C4-2B (cell line): ENCODE data around the gene NEGR1.

Experiments
- H3K27ac ChIP-seq: fragments of 450-650 bp; 2 replicates; pipeline ENCODE4 v1.5.1; 2017
- CTCF ChIP-seq: fragments of 450-650 bp; conservative IDR thresholded peaks from 2 replicates; pipeline ENCODE4 v1.5.1; 2017; ENCODE audit warnings: mild to moderate bottlenecking
- ZFX ChIP-seq: fragments of 450-650 bp; IDR thresholded peaks from 2 replicates; pipeline ENCODE4 v1.6.1; 2017

The NEGR1 gene

GRCh38 chr1:71949681-71950080 is 332.7 kb downstream of the NEGR1 start:
- TF ChIP-seq CTCF, result no peak
- no peak for TF ChIP-seq ZFX

GRCh38 chr1:71948561-71948960 is 333.8 kb downstream of the NEGR1 start:
- TF ChIP-seq ZFX, result no peak
- TF ChIP-seq CTCF, result no peak

More at GRCh38 chr1:71949681-71950080, 332.7 kb downstream of the NEGR1 start:
- H3K27ac ChIP-seq, result no peak overlapping the region

GRCh38 chr1:71944006-71944405 is 338.3 kb downstream of the NEGR1 start:
- H3K27ac ChIP-seq, result no peak overlapping the region
- TF ChIP-seq ZFX (no peak), CTCF (no peak)

More at GRCh38 chr1:71948561-71948960, 333.8 kb downstream of the NEGR1 start:
- no peak overlapping the region for H3K27ac ChIP-seq

GRCh38 chr1:71940261-71940660 is 342.1 kb downstream of the NEGR1 start:
- no peak overlapping the region for H3K27ac ChIP-seq

GRCh38 chr1:71930511-71930910 is 351.8 kb downstream of the NEGR1 start:
- no peak overlapping the region for H3K27ac ChIP-seq
- TF ChIP-seq ZFX, result no peak
- TF ChIP-seq CTCF, result no peak

More at GRCh38 chr1:71940261-71940660, 342.1 kb downstream of the NEGR1 start:
- TF ChIP-seq ZFX (no peak), CTCF (no peak)

- TF ChIP-seq ZFX (no peak), CTCF (no peak)
- H3K27ac ChIP-seq, result no peak overlapping the region
Measured at GRCh38 chr1:71921935-71922559, 360.3 kb downstream of the NEGR1 start.

GRCh38 chr1:71921204-71921603 is 361.1 kb downstream of the NEGR1 start:
- TF ChIP-seq ZFX, result no peak
- no peak for TF ChIP-seq CTCF
- H3K27ac ChIP-seq, result no peak overlapping the region
